ENCODE results near the gene MTCL1.

Gene MTCL1

DNA sequence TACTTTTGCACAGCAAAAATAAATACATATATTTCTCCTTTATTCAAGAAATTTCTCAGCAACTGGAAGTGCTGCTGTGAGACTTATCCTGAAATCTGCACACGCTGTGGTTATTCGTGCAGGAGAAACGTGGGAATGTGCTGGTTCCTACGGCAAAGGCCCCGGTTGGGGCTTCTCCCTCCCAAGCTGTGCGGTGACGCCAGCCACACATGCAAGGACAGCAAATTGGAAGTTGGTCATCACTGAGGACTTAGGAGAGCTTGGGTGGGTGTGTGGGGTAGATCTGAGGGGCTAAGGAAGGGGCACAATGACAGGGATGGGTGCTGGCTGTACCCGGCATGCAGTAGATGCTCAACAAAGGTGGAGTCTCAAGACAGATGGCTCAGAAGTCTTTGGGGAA is 16.5 kb upstream of the MTCL1 start:
- no peak for DNase-seq

GRCh38 chr18:8689517-8689916 is 15.8 kb upstream of the MTCL1 start:
- DNase-seq, result no peak

- no peak for DNase-seq
These were observed 10.5 kb upstream of the MTCL1 start for GRCh38 chr18:8694891-8695290.

- DNase-seq, result no peak
These were observed 9.3 kb upstream of the MTCL1 start for GRCh38 chr18:8695932-8696517.

GRCh38 chr18:8696749-8697211 is 8.6 kb upstream of the MTCL1 start:
- peak; percentile 77 for DNase-seq

DNA sequence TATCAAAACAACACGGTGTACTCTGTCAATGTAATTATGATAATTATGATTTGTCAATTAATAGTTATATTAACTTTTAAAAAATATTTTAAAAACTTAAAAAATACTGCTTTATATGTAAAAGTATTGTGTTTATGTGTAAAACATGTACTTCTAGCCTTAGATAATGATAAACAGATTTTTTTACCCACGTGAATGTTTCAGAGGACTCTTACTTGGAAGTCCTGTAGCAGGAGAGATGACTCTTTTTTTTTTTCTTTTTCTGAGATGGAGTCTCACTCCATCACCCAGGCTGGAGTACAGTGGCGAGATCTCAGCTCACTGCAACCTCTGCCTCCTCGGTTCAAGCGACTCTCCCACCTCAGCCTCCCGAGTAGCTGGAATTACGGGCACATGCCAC is 6.2 kb upstream of the MTCL1 start:
- no peak for DNase-seq

DNA sequence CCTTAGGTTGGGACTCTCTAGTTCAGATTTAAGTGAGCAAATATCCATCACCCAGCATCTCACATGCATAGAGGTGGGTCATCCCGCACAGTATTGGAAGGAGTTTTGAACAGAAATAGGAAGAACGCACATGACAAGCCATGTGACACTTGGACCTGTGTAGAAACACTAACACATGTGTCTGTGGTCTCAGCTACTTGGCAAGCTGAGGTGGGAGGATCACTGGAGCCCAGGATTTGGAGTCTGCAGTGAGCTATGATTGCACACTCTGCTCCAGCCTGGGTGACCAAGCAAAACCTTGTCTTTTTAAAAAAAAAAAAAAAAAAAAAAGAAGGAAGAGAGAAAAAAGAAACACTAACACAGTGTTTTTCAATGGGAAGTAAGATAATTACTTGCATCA is 5.4 kb upstream of the MTCL1 start:
- no peak for DNase-seq

- no peak for DNase-seq
These were observed 3.7 kb upstream of the MTCL1 start for GRCh38 chr18:8701546-8702118.

- no peak for DNase-seq
These were observed 2.7 kb upstream of the MTCL1 start for GRCh38 chr18:8702668-8703067.

DNA sequence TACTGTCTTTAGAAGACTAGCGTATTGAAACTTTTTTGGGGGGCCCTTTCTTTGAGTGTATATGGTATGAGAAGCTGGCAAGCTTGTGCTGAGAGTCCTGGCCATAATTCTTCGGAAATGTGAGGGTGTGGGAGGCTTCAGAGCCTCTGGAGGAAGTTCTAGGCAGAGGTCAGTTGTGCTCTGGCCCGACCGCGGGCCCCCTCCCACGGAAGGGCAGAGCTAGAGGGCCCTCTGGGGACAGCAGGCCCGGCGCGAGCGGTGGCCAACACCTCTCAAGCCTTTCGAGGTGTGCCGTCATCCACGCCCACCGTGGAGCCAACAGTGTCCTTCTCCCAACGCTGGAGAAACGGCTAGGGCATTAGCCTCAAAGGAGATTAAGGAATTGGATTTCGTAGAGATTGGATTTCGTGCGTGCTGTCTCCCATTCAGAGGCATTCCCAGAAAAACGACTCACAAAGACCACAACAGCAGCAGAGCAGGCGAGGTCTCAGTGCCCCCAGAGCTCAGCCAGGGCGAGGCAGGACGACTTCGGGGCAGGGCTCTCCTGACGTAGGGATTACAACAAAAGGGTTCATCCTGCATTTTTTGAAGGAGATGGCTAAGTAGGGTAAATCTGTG is 2.2 kb upstream of the MTCL1 start:
- no peak for DNase-seq

DNA sequence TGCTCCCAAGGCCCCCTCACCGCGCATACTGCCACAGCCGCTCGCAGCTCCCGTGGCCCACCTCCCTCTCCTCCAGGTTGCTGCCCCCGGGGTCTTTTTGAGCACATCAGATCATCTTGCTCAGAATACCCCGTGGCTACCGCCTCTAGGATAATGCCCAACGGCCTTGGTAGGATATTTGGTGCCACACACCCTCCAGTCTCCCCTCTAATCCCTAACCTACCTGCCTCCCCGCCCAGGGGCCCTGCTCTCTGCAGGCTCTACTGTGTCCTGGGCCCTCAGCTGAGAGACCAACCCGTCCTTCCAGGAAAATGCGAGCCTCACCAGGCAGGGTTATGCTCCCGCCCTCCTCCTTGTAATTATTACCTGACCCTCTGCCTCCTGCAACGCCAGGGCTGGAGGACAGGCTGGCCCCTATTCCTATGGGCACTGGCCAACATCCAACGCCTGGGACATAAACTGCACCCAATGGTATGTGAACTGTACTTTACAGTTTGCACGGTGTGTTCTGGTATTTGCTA is 1.5 kb upstream of the MTCL1 start:
- DNase-seq, result no peak

GRCh38 chr18:8704361-8705237 is 757 bp upstream of the MTCL1 start:
- DNase-seq, result peak; percentile 89

DNA sequence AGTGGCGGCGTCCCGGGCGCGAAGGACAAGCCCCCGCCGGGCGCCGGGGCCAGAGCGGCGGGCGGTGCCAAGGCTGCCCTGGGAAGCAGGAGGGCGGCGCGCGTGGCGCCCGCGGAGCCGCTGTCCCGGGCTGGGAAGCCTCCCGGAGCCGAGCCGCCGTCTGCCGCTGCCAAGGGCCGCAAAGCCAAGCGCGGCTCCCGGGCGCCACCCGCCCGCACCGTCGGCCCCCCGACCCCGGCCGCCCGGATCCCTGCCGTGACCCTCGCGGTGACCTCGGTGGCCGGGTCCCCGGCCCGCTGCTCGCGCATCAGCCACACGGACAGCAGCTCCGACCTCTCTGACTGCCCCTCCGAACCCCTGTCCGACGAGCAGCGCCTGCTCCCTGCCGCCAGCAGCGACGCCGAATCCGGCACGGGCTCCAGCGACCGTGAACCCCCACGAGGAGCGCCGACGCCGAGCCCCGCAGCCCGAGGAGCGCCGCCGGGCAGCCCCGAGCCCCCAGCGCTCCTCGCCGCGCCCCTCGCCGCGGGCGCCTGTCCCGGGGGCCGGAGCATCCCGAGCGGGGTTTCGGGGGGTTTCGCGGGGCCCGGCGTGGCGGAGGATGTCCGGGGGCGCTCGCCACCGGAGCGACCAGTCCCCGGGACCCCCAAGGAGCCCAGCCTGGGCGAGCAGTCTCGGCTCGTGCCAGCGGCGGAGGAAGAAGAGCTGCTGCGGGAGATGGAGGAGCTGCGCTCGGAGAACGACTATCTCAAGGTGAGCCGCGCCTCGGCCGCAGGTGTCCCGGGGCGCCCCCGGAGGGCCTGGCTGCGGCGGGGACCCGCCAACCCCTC is 820 bp downstream of the MTCL1 start:
- peak; percentile 27 for DNase-seq

DNA sequence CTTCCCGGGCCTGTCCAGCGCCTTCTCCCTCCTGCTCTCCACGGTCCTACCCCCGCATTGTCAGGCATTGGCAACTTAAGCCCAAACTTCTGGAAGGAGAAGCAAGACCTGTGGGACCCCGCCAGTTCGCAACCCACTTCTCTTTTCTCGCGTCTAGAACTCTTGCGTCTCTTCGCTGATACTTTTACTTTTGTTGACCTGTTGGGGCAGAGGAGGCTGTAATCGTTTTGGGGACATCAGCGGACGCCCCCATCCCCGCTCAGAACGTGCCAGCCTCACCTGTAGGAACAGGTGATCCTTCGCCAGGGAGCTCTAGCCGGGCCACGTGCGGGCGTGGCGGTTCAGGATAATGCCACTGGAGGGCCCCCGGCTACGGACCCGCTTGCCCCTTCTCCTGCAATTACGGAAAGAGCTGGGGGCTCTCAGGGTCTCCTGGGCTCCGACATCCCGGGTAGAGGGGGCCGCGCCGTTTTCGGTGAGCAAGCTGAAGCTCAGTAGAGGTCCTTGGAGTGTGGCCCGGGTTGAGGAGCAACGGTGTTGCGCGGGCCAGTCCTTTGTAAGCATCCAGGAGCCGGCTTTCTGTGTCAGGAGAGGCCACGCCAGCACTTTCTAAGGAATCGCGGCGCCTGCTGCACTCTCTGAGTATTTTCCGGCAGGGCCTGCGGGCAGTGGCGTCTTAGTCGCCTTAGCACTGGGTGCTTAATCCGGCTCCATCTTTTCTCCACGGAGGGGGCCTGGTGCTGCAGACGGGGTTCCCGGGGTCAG is 1.6 kb downstream of the MTCL1 start:
- peak; percentile 6 for DNase-seq

GRCh38 chr18:8707556-8708300 is 2.4 kb downstream of the MTCL1 start:
- no peak for DNase-seq

- DNase-seq, result no peak
These were observed 3.3 kb downstream of the MTCL1 start for GRCh38 chr18:8708670-8709069.

GRCh38 chr18:8709248-8710059 is 4.1 kb downstream of the MTCL1 start:
- DNase-seq, result no peak

DNA sequence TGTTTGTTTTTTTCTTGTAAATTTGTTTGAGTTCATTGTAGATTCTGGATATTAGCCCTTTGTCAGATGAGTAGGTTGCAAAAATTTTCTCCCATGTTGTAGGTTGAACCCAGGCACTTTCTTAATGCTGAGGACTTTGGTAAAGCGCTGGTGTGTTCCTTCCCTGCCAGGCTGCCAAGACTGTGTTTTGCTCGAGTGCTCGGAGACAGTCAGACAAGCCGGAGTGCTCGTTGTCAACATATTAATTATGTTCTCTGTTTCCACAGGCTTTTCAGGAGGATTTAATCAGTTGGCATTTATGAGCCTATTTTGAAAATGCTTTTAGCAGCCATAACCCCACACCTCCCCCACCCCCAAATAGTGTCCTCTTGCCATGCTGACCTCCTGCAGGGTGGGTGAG is 6.4 kb downstream of the MTCL1 start:
- DNase-seq, result no peak

GRCh38 chr18:8713691-8714090 is 8.3 kb downstream of the MTCL1 start:
- DNase-seq, result no peak

DNA sequence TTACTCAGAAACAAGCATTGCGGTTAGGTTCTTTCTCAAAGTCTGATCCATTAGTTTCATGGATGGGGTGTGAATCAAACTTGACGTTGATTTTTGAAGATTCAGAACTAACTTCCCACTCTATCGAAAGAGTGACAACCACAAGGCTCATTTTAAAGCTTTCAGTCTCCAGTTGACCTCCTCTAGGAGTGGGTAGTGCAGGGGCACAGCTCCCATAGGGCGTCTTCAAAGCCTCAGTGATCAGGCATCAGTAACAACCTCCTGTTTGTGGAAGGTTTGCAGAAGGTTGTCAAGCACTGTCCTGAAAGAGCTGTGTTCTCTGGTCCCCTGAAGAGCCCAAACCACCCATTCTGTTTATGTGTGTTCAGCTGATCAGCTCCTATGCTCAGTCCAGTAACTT is 10.2 kb downstream of the MTCL1 start:
- DNase-seq, result no peak

All from stimulated activated CD4-positive, alpha-beta T cell treated with anti-CD3 and anti-CD28 coated beads, Interleukin-4, amount 100 ng/mL, for 1 hour (primary cell).